Activated naive CD8-positive, alpha-beta T cell treated with anti-CD3 and anti-CD28 coated beads for 36 hours (primary cell): ENCODE data around the gene ZC3H8. TPM values are rescaled to one million over a fixed set of nuclear protein-coding genes. Genes with fewer than 3 reads are reported as not detected.
"Not testable (repeated sequence)": the region's sequence is repeated elsewhere in the genome, so short reads cannot be mapped to it uniquely, and the experiment has no call there.

Experiments used
- DNase-seq: peaks from one replicate; pipeline ENCODE4 v3.0.0; 2021
- H3K27ac Mint-ChIP-seq: one replicate; pipeline ENCODE4 v1.8.0; 2022; ENCODE audit warnings: mild to moderate bottlenecking, moderate library complexity, mixed read lengths
- H3K27me3 Mint-ChIP-seq: one replicate; pipeline ENCODE4 v1.8.0; 2022; ENCODE audit warnings: mild to moderate bottlenecking, mixed read lengths
- H3K36me3 Mint-ChIP-seq: one replicate; pipeline ENCODE4 v1.8.0; 2021; ENCODE audit warnings: mild to moderate bottlenecking, mixed read lengths
- H3K4me1 Mint-ChIP-seq: one replicate; pipeline ENCODE4 v1.8.0; 2021; ENCODE audit warnings: mixed read lengths
- H3K4me3 Mint-ChIP-seq: one replicate; pipeline ENCODE4 v1.8.0; 2022; ENCODE audit warnings: mild to moderate bottlenecking, moderate library complexity, mixed read lengths
- H3K9me3 Mint-ChIP-seq: one replicate; pipeline ENCODE4 v1.8.0; 2022; ENCODE audit warnings: mixed read lengths
- total RNA-seq, 2 experiments: library from RNA; stranded (reverse); gene quantifications; one replicate each; pipeline ENCODE4 v1.2.3, GENCODE V29; 2021

ZC3H8 gene
- 10 to 100 TPM; 23.7 to 26.8 TPM for total RNA-seq

DNA sequence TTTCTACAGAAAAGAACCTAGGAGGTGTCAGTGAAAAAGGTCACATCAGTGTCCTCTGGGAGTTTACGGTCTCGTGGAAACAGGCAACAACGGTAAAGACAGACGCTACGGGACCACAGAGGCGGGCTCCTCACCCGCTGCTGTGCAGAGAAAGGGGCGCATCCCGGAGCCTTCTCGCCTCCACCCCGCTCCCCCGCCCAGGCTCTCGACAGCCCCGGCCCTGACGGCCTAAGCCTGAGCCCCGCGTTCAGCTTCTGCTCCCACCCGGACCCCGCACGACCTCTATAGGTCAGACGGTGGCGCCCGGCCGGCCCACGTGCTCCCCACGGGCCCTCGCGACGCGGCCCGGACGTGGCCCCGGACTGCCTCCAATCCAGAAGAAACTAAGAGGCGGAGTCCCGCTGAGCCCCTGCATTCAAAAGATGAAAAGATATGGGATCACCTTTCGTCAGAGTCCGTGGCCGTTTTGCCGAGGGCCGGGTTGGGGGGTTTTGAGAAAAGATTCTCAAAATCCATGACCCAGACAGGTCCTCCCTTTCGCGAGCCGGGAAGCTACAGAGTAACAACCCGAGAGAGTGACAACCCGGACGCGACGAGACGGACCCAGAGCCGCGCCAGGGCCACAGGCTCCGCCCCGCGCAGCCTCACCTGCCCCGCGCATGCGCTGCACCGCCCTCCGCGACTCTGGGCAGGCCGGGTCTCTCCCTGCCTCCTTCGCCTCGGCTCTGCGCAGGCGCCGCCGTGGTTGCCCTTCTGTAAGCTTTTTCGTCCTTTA lies at the start of gene ZC3H8:
ZC3H8 (minus strand) TSS at position 577 of the 775 bp plus-strand sequence; CDS start at position 516, 61 bp downstream.
- Mint-ChIP-seq H3K27ac (peak within 1 kb of the TSS; percentile 93), H3K27me3 (no peaks in the 10 kb centered on the region), H3K4me1 (peaks cover 17% of the 10 kb centered on the region), H3K4me3 (peak within 1 kb of the TSS; percentile 86), H3K9me3 (peaks cover 5% of the 10 kb centered on the region), H3K36me3 (peaks cover 12% of the 10 kb centered on the region)
- DNase-seq: peak; percentile 98

GRCh38 chr2:112304298-112304941 lies 49.6 kb upstream of the ZC3H8 start:
- Mint-ChIP-seq H3K27me3 (no peaks in the 10 kb centered on the region), H3K27ac (peak overlapping the region; percentile 61), H3K9me3 (no peaks in the 10 kb centered on the region), H3K36me3 (peaks cover 11% of the 10 kb centered on the region), H3K4me3 (no peak overlapping the region), H3K4me1 (peaks cover 14% of the 10 kb centered on the region)
- no peak for DNase-seq

- no peaks in the 10 kb centered on the region for H3K9me3 Mint-ChIP-seq
- no peaks in the 10 kb centered on the region for H3K27me3 Mint-ChIP-seq
- H3K36me3 Mint-ChIP-seq: peaks cover 11% of the 10 kb centered on the region
- DNase-seq: no peak
- no peak overlapping the region for H3K27ac Mint-ChIP-seq
- H3K4me3 Mint-ChIP-seq: no peak overlapping the region
- peaks cover 15% of the 10 kb centered on the region for H3K4me1 Mint-ChIP-seq
Measured at GRCh38 chr2:112301973-112302372, 47.1 kb upstream of the ZC3H8 start.

GRCh38 chr2:112301171-112301584 lies 46.3 kb upstream of the ZC3H8 start:
- Mint-ChIP-seq H3K9me3 (no peaks in the 10 kb centered on the region), H3K4me1 (peaks cover 21% of the 10 kb centered on the region), H3K36me3 (peaks cover 11% of the 10 kb centered on the region), H3K27ac (no peak overlapping the region), H3K27me3 (no peaks in the 10 kb centered on the region), H3K4me3 (no peak overlapping the region)
- DNase-seq: no peak

DNA sequence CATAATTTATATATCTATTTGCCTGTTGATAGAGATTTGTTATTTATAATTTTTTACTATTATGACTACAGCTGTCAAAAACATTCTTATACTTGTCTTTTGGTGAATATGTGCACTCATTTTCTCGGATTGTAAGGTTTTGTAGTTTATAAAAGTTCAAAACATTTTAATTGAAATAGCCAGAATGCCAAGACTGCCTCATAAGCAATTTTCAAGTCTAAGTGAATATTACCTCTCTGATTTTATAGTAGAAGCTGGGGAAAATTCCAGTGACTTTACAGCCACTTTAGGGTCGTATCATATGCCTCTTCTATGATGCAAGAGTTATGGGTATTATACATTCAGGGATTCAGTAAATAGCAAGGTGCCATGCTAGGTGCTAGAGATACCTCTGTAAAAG lies 41.6 kb upstream of the ZC3H8 start:
- peaks cover 3% of the 10 kb centered on the region for H3K36me3 Mint-ChIP-seq
- no peak for DNase-seq
- no peak overlapping the region for H3K4me3 Mint-ChIP-seq
- H3K4me1 Mint-ChIP-seq: peaks cover 11% of the 10 kb centered on the region
- no peaks in the 10 kb centered on the region for H3K27me3 Mint-ChIP-seq
- H3K9me3 Mint-ChIP-seq: no peaks in the 10 kb centered on the region
- no peak overlapping the region for H3K27ac Mint-ChIP-seq

GRCh38 chr2:112295407-112296078 lies 40.7 kb upstream of the ZC3H8 start:
- Mint-ChIP-seq H3K27ac (no peak overlapping the region), H3K4me1 (peaks cover 11% of the 10 kb centered on the region), H3K36me3 (peaks cover 2% of the 10 kb centered on the region), H3K4me3 (no peak overlapping the region), H3K9me3 (no peaks in the 10 kb centered on the region), H3K27me3 (no peaks in the 10 kb centered on the region)
- DNase-seq: no peak

DNA sequence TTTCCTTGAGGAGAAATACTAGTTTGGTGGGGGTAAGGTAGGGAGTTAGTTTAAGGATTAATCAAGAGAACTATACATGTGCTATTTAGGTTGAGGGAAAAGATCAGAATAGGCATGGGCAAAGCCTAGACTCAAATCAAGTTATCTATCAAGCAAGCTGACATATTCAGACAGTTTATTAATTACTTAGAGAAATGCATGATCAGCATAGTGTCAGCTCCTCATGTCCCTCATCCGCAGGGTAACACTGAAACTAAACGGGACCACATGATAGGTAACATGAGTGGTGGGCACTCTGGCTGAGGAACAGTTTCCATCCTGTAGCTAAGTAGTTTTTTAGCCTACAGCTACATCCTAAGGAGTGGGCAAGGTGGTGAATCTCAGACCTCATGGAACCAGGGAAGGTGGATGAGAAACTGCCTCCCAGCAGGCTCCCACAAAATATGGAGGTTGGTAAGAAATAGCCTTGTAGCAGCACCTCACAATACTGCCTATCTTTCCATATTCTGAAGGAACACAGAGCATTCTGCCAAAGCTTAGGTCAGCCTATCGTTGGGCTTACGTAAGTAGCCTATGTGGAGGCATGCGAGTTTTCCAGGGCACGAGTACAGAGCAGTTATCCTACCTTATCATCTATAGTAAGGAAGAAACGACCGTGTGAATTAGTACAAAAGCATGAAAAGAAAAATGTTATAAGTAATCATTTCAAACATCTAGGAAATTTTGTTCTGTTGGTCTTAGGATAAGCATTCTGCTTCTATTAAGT lies 39.0 kb upstream of the ZC3H8 start:
- H3K4me1 Mint-ChIP-seq: peaks cover 11% of the 10 kb centered on the region
- no peak for DNase-seq
- no peak overlapping the region for H3K4me3 Mint-ChIP-seq
- H3K27ac Mint-ChIP-seq: no peak overlapping the region
- no peaks in the 10 kb centered on the region for H3K9me3 Mint-ChIP-seq
- no peaks in the 10 kb centered on the region for H3K27me3 Mint-ChIP-seq
- H3K36me3 Mint-ChIP-seq: no peaks in the 10 kb centered on the region

- H3K9me3 Mint-ChIP-seq: no peaks in the 10 kb centered on the region
- no peak overlapping the region for H3K27ac Mint-ChIP-seq
- H3K27me3 Mint-ChIP-seq: no peaks in the 10 kb centered on the region
- peaks cover 11% of the 10 kb centered on the region for H3K4me1 Mint-ChIP-seq
- no peak for DNase-seq
- no peak overlapping the region for H3K4me3 Mint-ChIP-seq
- H3K36me3 Mint-ChIP-seq: no peaks in the 10 kb centered on the region
Measured at GRCh38 chr2:112290648-112291047, 35.8 kb upstream of the ZC3H8 start.

DNA sequence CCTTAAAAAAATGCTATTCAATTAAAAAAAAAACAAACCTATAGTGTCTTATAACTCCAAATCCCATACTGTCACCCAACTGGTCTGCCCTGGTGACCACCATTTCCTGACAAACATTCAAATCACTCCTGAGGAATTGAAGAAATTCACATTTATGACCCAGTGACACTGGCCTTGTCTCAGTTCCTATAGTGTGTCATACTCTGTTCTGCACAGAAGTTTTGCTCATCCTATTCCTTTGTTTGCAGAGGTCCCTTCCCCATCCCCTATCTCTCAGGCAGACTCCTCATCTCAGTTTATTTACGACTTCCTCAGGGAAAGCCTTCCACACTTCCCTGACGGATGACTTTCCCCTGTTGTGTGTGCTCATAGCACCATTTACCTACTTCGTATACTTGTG lies 35.2 kb upstream of the ZC3H8 start:
- no peak for DNase-seq
- Mint-ChIP-seq H3K27me3 (no peaks in the 10 kb centered on the region), H3K9me3 (no peaks in the 10 kb centered on the region), H3K27ac (no peak overlapping the region), H3K4me3 (no peak overlapping the region), H3K4me1 (peaks cover 11% of the 10 kb centered on the region), H3K36me3 (no peaks in the 10 kb centered on the region)

DNA sequence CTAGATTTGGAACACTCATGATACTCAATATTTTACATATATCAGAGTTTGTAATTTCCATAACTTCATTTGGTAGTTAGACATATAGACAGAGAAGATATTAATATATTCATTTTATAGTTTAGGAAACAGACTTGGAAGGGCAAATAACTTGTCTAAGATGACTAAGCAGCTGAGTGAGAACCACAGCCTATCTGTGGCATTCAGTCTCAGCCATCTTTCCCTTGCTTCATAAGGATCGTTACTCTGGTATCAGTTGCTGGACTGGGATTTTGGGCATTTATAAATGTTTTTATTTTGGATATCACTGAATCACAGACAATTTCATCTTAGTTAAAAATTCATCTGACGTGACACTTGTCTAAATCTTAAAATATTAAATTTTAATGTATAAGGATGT lies 28.7 kb upstream of the ZC3H8 start:
- H3K4me1 Mint-ChIP-seq: peaks cover 29% of the 10 kb centered on the region
- not testable (repeated sequence) for DNase-seq, H3K27me3 Mint-ChIP-seq, H3K36me3 Mint-ChIP-seq, H3K27ac Mint-ChIP-seq, H3K4me3 Mint-ChIP-seq, H3K9me3 Mint-ChIP-seq

DNA sequence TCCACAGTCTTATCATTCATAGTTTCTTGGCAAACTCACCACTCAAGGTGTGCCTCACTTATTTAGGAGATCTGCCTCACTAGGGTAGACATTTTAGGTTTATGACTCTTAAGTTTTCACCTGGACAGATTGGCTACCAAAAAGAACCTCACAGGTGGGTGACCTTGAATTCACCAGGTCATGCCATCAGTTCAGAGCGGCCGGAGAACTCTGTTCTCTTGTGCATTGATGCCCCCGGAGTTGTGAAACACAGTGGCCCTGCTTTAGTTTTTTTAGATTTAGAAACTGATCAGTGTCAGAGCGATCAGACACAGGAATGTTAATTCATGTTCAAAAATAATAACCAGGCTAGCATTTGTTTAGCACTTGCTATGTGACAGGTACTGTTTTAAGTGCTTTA lies 27.2 kb upstream of the ZC3H8 start:
- H3K36me3 Mint-ChIP-seq, H3K4me3 Mint-ChIP-seq, H3K9me3 Mint-ChIP-seq, DNase-seq, H3K27me3 Mint-ChIP-seq, H3K27ac Mint-ChIP-seq: not testable (repeated sequence)
- H3K4me1 Mint-ChIP-seq: peaks cover 32% of the 10 kb centered on the region

GRCh38 chr2:112277596-112278220 lies 22.9 kb upstream of the ZC3H8 start:
- no peak overlapping the region for H3K27ac Mint-ChIP-seq
- no peak overlapping the region for H3K4me3 Mint-ChIP-seq

GRCh38 chr2:112276954-112277353 lies 22.1 kb upstream of the ZC3H8 start:
- Mint-ChIP-seq H3K27ac (peak overlapping the region; percentile 51), H3K9me3 (no peaks in the 10 kb centered on the region), H3K27me3 (no peaks in the 10 kb centered on the region), H3K4me1 (peaks cover 34% of the 10 kb centered on the region), H3K36me3 (no peaks in the 10 kb centered on the region), H3K4me3 (peak overlapping the region; percentile 80)
- DNase-seq: no peak

More at GRCh38 chr2:112277596-112278220, 22.9 kb upstream of the ZC3H8 start:
- Mint-ChIP-seq H3K4me1 (peaks cover 34% of the 10 kb centered on the region), H3K36me3 (no peaks in the 10 kb centered on the region), H3K9me3 (no peaks in the 10 kb centered on the region), H3K27me3 (no peaks in the 10 kb centered on the region)
- no peak for DNase-seq

- peaks cover 29% of the 10 kb centered on the region for H3K4me1 Mint-ChIP-seq
- peak overlapping the region; percentile 92 for H3K4me3 Mint-ChIP-seq
- DNase-seq: peak; percentile 83
- H3K27ac Mint-ChIP-seq: peak overlapping the region; percentile 98
- no peaks in the 10 kb centered on the region for H3K27me3 Mint-ChIP-seq
- H3K9me3 Mint-ChIP-seq: no peaks in the 10 kb centered on the region
- no peaks in the 10 kb centered on the region for H3K36me3 Mint-ChIP-seq
Measured at GRCh38 chr2:112275887-112276773, 21.3 kb upstream of the ZC3H8 start.
